Kidney capillary endothelial cell (primary cell): ENCODE measurements around the gene DMD.
"Not testable (repeated sequence)": the region's sequence is repeated elsewhere in the genome, so short reads cannot be mapped to it uniquely, and the experiment has no call there.

Source experiments
- DNase-seq: peaks from one replicate; pipeline ENCODE4 v3.0.0-alpha.2; 2018; ENCODE audit warnings: low spot score

The DMD gene

DNA sequence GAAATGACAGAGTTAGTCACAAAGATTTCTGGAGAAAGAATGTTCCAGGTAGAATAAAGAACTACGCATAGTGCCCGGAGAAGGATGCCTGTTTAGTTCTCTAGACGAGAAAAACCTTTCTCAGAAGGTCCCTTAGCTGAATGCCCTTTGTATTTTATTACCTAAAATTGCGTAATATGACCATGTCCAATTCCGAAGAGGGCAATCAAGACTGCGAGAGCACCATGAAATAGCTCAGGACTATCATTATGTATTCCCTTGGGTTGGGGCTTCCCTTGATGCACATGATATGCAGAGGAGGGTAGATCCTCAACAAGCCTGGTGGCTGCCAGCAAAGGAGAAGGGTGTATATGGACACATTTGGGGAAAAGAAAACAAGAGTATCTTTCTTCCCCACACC is 1781.4 kb downstream of the DMD start:
- no peak for DNase-seq

DNA sequence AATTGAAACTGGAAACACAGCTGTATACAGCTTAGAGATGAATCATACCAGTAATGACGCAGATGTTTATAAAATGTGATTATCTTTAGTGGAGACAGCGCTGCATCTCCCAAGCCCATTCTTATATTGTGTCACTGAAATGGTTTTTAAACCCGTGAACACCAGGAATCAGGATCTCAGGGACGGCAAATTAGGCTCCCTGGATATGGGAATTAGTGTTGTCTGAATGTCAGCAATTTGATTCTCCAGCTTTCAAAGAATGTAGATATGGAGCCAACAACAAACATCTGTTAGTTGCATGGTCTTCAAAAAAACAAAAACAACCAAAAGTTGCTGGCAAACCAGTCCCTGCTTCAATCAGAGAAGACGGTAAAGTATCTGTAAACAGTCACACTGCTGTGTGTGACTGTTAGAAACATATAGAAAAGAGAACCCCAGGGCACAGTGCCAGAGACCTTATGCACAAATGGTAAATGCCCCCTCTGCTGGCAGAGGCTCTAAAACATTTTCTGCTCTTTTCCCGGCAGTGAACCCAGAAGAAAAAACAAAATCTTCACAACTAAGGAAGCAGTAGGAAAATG is 1787.7 kb downstream of the DMD start:
- no peak for DNase-seq

DNA sequence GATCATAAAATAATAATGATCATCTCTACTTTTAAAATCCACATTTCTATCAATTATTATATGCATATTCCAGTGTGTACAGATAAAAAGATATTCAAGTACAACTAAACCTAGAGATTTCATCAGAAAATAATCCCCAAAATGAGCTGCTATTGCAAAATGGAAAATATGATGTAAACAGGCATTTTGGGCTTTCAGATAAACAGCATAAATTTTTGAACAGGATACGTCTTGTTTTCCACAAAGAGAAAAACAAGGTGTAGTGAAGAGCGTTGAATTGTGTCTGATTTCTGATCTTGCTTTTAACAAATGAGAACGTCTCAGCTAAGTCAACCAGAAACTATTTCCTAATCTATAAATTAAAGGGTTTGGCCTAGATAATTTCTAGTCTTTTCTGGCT is 1789.9 kb downstream of the DMD start:
- no peak for DNase-seq

DNA sequence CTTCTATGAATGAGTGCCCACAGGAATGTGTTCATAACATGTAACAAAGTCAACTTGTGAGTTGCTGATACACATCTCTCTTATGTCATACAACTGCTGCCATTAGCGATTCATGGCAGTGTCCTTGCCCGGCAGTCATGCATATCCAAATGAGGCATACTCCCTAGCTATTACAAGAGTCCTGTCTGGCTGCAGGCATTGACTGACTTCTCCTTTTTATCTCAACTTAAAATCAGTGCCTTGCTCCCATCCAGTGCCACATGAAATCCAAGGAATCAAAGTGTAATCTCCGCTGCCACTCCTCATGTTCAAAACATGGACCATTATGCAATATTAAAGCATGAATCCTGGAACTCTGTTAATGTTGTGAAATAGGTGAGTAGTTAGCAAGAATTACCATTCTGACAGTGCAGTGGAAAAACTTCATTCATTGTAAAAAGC is 1790.6 kb downstream of the DMD start:
- DNase-seq: no peak

DNA sequence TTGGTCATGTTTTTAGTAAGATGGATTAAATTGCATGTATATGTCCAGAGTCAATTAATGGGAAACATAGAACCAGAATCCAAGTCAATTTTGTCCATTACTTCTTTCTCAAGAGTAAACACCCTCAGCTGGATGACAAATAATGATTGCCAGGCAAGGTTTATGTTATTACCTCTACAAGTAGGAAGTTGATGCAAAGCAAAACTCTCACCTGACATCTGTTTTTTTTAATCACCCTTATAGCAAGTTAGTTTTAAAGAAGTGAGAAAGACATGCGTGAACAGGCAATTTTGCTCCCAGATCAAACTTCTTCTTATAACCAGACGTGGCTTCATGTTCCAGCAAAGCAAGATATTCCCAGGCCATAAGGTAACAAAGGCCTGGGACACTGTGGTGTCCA is 1791.0 kb downstream of the DMD start:
- no peak for DNase-seq

DNA sequence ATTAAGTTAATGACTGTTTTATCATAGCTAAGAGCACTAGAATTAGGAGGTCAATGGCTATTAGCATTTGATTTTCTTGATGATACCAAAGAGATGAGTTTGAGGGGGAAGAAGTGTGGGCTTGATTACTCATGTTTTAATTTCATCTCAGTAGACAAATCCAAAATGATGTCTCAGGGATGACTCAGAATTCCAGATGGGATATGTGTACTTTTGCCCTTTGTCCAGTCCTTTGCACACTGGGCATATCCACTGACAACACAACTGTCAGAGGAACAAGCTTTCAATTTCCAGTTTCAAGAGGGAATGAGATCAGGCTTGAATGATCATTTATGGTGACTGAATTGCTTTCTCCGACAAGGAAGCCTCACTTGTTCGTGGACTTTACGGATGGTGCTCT is 1814.2 kb downstream of the DMD start:
- no peak for DNase-seq

DNA sequence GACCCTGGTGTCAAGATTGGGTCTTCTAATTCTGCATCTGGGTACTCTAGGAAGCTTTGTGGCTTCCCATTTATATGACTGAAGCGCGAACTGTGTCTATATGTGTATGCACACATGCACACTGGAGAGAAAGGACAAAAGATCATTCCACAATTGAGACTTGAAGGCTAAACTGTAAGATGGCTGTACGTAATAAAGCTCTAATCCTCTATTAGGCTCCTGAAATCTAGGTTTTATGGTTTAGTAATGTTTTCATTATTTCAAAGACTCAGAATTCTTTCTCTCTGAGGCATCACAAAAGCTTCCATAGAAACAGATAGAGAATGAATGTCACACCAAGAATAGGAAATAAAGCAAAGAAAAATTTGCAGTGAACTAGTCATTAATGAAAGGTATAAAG is 1818.8 kb downstream of the DMD start:
- no peak for DNase-seq

DNA sequence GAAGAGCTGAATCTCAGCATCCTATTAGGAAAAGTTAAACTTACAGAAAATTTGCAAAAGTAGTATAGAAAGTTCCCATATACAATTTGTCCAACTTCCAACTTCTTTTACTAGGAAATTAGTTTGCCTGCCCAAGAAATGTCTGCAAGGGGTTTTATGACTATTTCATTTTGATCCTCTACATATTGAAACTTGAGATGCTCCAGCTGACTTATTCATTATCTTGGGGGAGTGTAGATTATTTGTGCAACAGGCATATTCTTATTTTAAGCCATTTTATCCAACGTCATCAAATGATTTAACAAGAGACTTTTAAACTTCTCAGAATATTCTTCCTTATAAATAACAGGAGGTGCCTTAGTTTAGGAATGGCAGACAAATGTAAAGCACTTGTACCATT is 1822.4 kb downstream of the DMD start:
- no peak for DNase-seq

DNA sequence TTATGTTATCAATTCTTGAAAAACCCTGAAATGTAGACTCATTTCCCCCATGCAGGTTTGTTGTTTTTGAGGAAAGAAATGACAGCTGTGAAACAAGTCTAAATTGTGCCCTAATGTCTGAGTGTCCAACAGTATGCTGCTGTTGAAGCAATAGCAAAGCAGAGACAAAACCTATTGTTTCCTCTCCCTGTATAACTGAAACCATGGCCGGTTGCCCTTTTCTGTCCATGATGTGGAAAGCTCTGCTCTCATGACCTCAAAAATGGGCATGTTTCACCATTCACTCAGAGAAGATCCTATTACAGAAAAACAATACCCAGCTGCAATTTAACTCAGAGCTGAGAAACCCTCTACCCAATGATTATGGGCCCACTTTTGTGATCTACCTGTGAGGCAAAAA is 1826.9 kb downstream of the DMD start:
- no peak for DNase-seq

DNA sequence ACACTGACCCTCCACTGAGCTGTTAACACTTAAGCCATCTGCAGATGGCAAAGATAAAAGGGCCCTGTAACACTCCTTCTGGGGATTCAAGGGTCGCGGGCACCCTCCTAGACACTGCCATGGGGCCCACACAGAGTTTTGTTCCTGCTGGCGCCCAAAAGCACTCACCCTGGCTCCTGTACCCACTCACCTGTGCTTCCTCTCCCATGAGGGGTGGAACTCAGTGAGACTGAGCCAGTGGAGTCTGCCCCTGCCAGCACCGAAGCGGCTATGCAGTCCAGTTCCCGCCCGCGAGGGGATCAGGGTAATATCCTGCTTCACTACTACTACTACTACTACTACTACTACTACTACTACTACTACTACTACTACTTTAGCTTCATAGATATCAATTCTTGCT is 1827.4 kb downstream of the DMD start:
- no peak for DNase-seq

DNA sequence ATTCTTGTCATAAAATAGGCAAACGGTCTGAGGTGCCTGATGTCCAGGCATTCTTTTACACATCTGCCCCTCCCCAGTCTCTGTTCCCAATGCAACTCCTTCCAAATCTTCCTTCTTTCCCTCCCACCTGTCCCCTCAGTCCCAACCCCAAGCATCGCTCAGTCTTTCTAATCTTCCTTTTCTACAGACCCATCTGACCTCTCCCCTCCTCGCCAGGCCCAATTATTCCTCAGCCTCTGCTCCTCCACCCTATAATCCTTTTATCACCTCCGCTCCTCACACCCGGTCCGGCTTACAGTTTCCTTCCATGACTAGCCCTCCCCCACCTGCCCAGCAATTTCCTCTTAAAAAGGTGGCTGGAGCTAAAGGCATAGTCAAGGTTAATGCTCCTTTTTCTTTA is 1832.4 kb downstream of the DMD start:
- not testable (repeated sequence) for DNase-seq

DNA sequence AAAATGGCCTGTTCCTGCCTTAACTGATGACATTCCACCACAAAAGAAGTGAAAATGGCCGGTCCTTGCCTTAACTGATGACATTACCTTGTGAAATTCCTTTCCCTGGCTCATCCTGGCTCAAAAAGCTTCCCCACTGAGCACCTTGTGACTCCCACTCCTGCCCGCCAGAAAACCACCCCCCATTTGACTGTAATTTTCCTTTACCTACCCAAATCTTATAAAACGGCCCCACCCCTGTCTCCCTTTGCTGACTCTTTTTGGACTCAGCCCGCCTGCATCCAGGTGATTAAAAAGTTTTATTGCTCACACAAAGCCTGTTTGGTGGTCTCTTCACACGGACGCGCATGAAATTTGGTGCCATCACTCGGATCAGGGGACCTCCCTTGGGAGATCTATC is 1833.5 kb downstream of the DMD start:
- DNase-seq: not testable (repeated sequence)

DNA sequence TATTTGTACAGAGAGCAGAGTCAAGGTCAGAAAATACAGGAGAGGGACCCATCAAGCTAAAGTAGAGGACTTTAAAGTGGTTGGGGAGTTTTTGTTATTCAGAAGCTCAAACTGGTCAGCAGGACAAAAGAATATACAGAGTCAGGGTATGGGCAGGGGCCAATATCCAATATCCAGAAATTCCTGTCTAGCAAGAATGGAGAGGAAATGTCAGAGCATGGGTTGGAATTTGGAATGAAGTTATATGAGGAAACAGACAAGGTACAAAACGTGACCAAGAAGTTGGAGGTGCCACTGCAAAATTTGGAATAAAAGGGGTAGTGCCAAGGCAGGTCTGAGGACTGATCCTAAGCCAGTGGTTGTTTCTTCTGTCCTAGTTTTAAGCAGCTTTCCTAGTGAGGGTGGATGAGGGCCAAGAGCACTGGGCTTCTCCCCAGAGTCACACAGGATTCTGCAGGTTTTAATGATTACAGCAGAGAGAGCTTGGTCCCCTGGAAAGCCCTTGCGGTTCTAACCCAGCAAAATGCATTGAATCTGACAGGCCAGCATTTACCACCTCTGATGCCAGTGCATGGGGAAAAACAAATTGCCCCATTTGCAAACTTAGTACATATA is 1834.8 kb downstream of the DMD start:
- DNase-seq: no peak

DNA sequence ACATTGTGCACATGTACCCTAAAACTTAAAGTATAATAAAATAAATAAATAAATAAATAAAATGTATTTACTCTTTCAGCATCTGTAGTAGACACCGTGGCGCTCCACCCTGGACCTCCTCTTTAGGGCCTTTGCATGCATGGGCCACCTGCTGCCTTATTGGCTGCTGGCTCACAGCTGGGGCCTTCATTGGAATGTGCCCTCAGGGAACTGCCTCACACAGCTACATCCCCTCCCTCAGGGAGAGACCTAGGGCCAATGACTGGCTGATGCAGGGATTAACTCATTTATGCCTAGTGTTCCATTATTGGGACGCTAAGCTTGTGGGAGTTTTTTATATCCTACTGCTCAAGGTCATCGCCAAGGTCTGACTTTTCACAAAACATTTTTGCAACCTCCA is 1836.6 kb downstream of the DMD start:
- DNase-seq: no peak

DNA sequence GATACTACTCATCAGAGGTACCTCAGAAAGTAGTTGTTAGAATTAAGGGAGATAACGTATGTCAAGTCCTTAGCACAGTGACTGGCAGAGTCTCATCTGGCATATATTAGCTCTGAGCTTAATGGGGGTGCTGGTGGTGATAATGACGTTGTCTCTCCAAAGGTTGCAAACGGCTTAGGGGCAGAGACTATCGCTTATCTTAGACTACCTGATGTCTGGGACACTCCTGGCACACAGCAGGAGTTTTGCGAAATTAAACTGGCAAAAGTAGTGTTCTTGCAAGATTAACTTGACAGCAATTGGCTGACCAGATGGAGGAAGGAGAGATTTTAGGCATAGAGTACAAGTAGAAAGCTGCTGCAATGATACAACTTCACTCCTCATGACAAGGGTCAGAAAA is 1839.4 kb downstream of the DMD start:
- DNase-seq: no peak

DNA sequence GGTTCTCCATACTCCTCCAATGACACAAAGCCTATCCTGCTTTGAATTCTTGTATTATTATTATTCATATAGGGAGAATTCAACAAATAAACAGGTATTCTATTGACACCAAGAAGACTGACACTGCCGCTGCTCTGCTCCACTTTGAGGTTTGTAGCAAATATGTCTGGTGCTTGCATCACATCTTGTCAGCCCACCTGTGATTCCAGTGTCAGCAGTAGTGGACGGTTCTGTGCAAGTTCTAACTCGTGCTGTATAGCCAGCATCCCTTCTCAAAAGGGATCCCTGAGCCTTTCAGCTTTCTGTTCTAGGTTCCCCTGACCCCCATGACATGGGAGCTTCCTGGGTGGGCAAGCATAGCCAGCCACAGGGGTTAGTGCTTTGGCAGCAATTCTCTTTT is 1843.5 kb downstream of the DMD start:
- no peak for DNase-seq

DNA sequence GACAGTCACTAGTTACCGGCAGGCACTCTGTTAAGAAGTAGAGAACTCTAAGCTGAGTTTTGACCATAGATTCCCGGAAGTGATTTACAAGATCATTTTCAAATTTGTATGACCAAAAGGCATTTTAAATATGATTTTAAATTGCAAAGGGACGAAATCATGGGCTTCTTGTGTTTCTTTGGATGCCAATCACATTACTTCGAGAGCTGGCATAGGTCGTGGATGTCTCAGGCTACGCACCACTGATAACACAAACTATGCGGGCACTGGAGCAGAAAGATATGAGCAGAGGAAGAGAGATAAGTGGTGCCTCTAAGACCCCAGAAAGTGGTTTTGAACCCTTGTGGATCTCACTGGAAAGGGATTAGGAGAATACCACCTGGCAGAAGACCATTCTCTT is 1845.3 kb downstream of the DMD start:
- DNase-seq: no peak

DNA sequence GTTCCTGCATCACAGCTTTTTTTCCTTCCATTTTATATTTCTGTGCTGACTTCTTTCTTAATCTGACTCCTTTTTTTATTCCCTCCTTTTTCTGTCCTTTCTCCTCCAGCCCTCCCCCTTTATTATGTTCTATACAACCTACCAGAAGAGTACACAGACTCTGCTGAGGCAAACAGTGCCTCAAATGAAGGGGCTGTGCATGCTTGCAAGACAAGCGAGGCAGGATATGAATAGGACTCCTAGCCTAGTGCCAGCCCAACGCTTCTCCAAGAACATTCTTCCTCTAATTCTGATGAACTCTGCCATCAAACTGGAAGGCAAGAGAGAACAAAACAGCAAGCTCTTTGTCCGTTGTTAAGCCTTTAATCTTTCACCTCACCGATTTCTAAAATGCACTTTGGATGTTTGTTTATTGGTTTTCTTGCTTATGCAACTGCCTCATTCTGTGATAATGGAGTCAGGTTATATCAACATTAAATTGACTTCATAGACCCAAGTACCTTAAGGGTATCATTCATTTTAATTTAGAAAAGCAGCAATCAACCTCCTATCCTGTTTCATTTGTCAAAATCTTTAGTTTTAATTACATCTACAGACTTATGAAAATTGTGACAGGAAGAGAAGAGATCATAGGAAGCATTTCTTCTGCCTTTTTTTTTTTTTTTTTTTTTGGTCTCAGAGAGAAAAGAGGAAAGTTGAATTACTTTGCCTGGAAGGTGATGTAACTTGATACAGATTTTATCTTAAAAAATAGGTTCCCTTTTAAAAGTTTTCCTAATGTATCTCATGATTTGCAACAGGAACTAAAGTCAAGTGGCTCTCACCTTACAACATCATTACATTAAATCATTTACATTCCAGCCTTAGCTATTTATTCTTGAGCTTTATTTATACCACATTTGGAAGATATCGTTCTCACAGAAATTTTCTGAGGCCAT is 1854.8 kb downstream of the DMD start:
- no peak for DNase-seq

DNA sequence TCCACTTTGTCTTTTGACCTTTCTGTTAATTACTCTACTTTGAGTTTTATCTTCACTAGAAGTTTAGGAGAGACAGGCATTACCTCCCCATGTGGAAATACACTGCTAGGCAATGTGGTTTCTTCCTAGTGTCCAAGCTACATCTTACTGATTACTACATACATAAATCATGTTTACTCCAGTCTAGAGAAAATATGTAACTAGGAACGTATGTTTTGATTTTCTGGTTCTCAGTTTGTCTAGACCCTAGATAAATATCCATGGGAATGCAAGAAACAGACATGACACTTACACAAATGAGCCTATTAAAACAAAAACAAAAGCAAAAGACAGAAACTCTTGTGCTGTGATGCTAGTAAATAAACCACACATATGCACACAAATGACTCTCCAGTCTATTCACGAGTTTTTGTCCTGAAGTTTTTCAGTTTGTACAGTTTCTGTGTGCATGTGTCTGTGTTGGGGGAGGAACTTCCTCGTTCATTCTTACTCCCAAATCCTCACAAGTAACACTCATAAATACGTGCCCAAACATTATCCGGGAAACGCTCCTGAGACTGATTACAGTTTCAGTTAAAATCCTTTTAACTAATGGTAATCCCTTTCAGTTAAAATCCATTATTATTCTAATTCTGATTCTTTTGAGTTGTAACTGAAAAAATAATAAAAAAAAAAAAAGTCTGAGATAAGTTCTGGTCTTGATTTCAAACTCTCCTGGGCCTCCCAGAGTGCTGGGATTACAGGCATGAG is 1856.0 kb downstream of the DMD start:
- DNase-seq: no peak

DNA sequence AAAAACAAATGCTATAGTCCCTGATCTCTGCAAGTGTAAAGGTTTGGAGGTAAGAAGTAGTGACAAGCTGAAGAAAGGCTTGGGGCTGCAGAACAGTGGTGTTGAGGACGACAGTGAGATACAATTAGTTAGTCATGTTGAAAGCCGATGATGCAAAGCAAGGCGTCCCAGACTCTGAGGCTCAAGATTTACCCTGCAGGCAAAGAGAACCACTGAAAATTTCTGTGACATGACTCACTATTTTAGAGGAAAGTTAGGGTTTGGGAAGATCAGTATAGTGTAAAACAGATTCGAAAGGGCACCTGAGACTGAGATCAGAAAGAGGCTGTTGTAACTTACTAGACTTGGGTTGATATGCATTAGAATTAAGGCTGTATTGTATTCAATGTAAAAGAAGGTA is 1858.3 kb downstream of the DMD start:
- no peak for DNase-seq

DNA sequence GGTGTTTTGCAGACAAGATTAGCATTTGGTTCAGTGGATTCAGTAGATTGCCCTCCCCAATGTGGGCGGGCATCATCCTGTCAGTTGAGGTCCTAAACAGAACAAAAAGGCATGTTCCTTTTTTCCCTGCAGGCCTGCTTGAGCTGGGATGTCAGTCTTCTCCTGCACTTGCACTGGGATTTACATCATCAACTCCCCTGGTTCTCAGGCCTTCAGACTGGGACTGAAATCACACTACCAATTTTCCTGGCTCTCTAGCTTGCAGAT is 1860.6 kb downstream of the DMD start:
- DNase-seq: no peak

DNA sequence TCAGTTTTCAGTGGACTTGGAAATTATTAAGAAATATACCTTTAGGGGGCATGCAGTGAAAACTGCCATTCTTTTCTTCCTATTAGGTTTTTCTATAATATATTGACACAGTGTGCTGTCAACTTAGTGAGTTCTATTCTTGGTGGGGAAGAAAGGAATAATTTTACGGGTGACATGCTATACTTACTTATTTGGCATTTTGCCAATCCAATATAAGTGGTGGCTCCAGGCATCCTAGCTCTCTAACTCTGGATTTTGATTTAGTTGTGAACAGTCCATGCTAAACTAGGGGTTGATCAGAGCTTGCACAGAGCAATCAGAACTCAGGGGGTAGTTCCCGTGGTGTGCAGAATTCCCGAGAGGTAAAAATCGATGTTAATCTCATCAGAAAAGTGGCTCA is 1861.8 kb downstream of the DMD start:
- DNase-seq: no peak

DNA sequence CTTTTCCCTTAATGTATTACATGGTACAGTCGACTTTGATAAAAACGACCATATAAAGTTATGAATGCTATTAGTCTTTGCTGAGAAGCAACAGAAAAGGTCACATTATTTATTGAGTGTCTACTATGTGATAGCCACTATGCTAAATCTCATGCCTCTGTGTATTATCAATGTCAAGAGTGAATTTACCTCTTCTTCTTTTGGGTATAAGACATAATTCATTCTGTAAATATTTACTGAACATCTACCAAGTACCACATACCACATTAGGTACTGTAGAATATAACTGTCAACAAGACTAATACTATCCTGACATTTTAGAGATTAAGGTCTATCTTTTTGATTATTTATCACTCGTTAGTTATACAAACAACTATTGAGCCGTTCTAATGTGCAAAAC is 1870.8 kb downstream of the DMD start:
- DNase-seq: no peak
